HCT116 (cell line): ENCODE measurements around the gene TTLL9. TPM values are rescaled to one million over a fixed set of nuclear protein-coding genes. Genes with fewer than 3 reads are reported as not detected.

Source experiments
- ATAC-seq: fragments of 200-7000 bp; cut with Tn5 transposase; 2 replicates; pipeline ENCODE4 v1.9.1; 2020; ENCODE audit warnings: mild to moderate bottlenecking, moderate library complexity
- BruUV-seq: library from RNA; stranded (reverse); fragments of 400-500 nt; replicated peaks from 2 replicates; lab custom pipeline; 2021; lab: Mats Ljungman, UMichigan
- CTCF ChIA-PET: fragments of 300-600 bp; sonication (Branson Sonifier 250); formaldehyde crosslinking; loops from one replicate; lab custom pipeline; 2021; ENCODE audit warnings: antibody characterized with exemption; lab: Charles Lee
- POLR2A ChIA-PET: fragments of 300-600, 350-600 bp; sonication (Branson Sonifier 250); formaldehyde crosslinking; loops from one replicate; lab custom pipeline; 2021; ENCODE audit warnings: antibody characterized with exemption; lab: Charles Lee
- RAD21 ChIA-PET, 2 experiments: fragments of 300-600 bp; sonication (Branson Sonifier 250); formaldehyde crosslinking; loops; one replicate each; lab custom pipeline; 2023; ENCODE audit warnings: low total read pairs in 2 of 2; ENCODE audit not compliant: uncharacterized antibody in 2 of 2, unreplicated experiment in 2 of 2, low non-redundant PET in 1 of 2; lab: Charles Lee
- DNase-seq: peaks from one replicate; pipeline ENCODE4 v3.0.0-alpha.2; 2010; ENCODE audit warnings: low read depth, low spot score
- H2AFZ ChIP-seq: fragments of 200-600 bp; shearing (Covaris generic), sonication (generic); 2 replicates; pipeline ENCODE4 v1.6.1; 2017; ENCODE audit warnings: low read depth, mixed run types, mixed read lengths, antibody characterized with exemption, low read length; ENCODE audit not compliant: poor library complexity, severe bottlenecking
- H3K27ac ChIP-seq: 2 replicates; pipeline ENCODE4 v1.5.1; 2012; ENCODE audit warnings: low read depth, low read length
- H3K27me3 ChIP-seq: fragments of 200-600 bp; sonication (generic); 2 replicates; pipeline ENCODE4 v1.6.1; 2016; ENCODE audit warnings: mixed run types, low read length, mixed read lengths; ENCODE audit not compliant: insufficient read depth
- H3K36me3 ChIP-seq, 2 experiments: fragments of 200-500 bp in 1 of 2; fragments of 200-600 bp in 1 of 2; sonication (Bioruptor generic) in 1 of 2; sonication (generic) in 1 of 2; 2 replicates each; pipeline versions ENCODE4 v1.5.1 to v1.6.1; 2014 to 2016; ENCODE audit warnings: low read length in 2 of 2, inconsistent platforms in 1 of 2, mixed read lengths in 1 of 2, mixed run types in 1 of 2; ENCODE audit not compliant: insufficient read depth in 2 of 2, control insufficient read depth in 1 of 2
- H3K4me1 ChIP-seq, 2 experiments: fragments of 200-600 bp in 1 of 2; sonication (generic) in 1 of 2; 2 replicates each; pipeline versions ENCODE4 v1.5.1 to v1.6.1; 2012 to 2017; ENCODE audit warnings: low read length in 2 of 2, inconsistent platforms in 1 of 2, mild to moderate bottlenecking in 1 of 2, mixed read lengths in 1 of 2, mixed run types in 1 of 2, moderate library complexity in 1 of 2; ENCODE audit not compliant: insufficient read depth in 2 of 2, control insufficient read depth in 1 of 2
- H3K4me2 ChIP-seq: fragments of 200-600 bp; sonication (generic); 2 replicates; pipeline ENCODE4 v1.6.1; 2017; ENCODE audit warnings: mixed run types, low read length, mixed read lengths
- H3K4me3 ChIP-seq, 2 experiments: fragments of 200-600 bp in 1 of 2; sonication (generic) in 1 of 2; replicated peaks in 1 of 2; 2 replicates each; pipeline ENCODE4 v1.5.1; 2011 to 2016; ENCODE audit warnings: low read length in 2 of 2, control low read depth in 1 of 2, low read depth in 1 of 2, mild to moderate bottlenecking in 1 of 2, mixed read lengths in 1 of 2, mixed run types in 1 of 2
- H3K79me2 ChIP-seq: fragments of 200-600 bp; sonication (generic); 2 replicates; pipeline ENCODE4 v1.6.1; 2017; ENCODE audit warnings: mild to moderate bottlenecking, mixed run types, low read length, moderate library complexity, mixed read lengths; ENCODE audit not compliant: insufficient read depth
- H3K9ac ChIP-seq: fragments of 200-600 bp; sonication (generic); 2 replicates; pipeline ENCODE4 v1.6.1; 2016; ENCODE audit warnings: low read length, mixed read lengths
- H3K9me2 ChIP-seq: fragments of 200-600 bp; sonication (generic), shearing (Covaris generic); 2 replicates; pipeline ENCODE4 v1.6.1; 2017; ENCODE audit warnings: mixed run types, mild to moderate bottlenecking, moderate library complexity; ENCODE audit not compliant: insufficient read depth
- H3K9me3 ChIP-seq, 2 experiments: fragments of 200-500 bp in 1 of 2; fragments of 200-600 bp in 1 of 2; sonication (Bioruptor generic) in 1 of 2; sonication (generic) in 1 of 2; 2 replicates each; pipeline ENCODE4 v1.6.1; 2014 to 2017; ENCODE audit warnings: low read length in 2 of 2, mixed read lengths in 2 of 2, inconsistent platforms in 1 of 2, low read depth in 1 of 2, mild to moderate bottlenecking in 1 of 2, mixed run types in 1 of 2, moderate library complexity in 1 of 2; ENCODE audit not compliant: control insufficient read depth in 1 of 2, insufficient read depth in 1 of 2
- H4K20me1 ChIP-seq: fragments of 200-600 bp; sonication (generic), shearing (Covaris generic); 2 replicates; pipeline ENCODE4 v1.6.1; 2017; ENCODE audit warnings: mixed run types, mild to moderate bottlenecking, moderate library complexity; ENCODE audit not compliant: insufficient read depth
- CEBPB ChIP-seq: IDR thresholded peaks from 2 replicates; pipeline ENCODE4 v1.6.1; 2012; ENCODE audit warnings: low read depth
- EGR1 ChIP-seq: IDR thresholded peaks from 2 replicates; pipeline ENCODE4 v1.6.1; 2012; ENCODE audit warnings: low read depth
- ELF1 ChIP-seq: IDR thresholded peaks from 2 replicates; pipeline ENCODE4 v1.6.1; 2012; ENCODE audit warnings: low read depth, borderline replicate concordance
- EZH2 ChIP-seq: fragments of 200-600 bp; sonication (generic); IDR thresholded peaks from 2 replicates; pipeline ENCODE4 v1.6.1; 2017; ENCODE audit warnings: antibody characterized with exemption, mixed run types
- EZH2phosphoT487 ChIP-seq: fragments of 200-600 bp; IDR thresholded peaks from 2 replicates; pipeline ENCODE4 v1.6.1; 2018; ENCODE audit warnings: antibody characterized with exemption, borderline replicate concordance
- FOSL1 ChIP-seq: IDR thresholded peaks from 2 replicates; pipeline ENCODE4 v1.6.1; 2012; ENCODE audit warnings: low read depth
- JUND ChIP-seq: IDR thresholded peaks from 2 replicates; pipeline ENCODE4 v1.6.1; 2012
- POLR2A ChIP-seq: IDR thresholded peaks from 2 replicates; pipeline ENCODE4 v1.7.0; 2011; ENCODE audit warnings: borderline replicate concordance; ENCODE audit not compliant: insufficient read depth, insufficient read length; ENCODE audit errors: extremely low read depth
- POLR2AphosphoS5 ChIP-seq: IDR thresholded peaks from 2 replicates; pipeline ENCODE4 v1.6.1; 2011; ENCODE audit warnings: mild to moderate bottlenecking, low read depth, low read length, moderate library complexity
- RAD21 ChIP-seq: IDR thresholded peaks from 2 replicates; pipeline ENCODE4 v1.6.1; 2012; ENCODE audit warnings: low read depth, mild to moderate bottlenecking
- SP1 ChIP-seq: IDR thresholded peaks from 2 replicates; pipeline ENCODE4 v1.6.1; 2012; ENCODE audit warnings: low read depth
- SRF ChIP-seq: IDR thresholded peaks from 2 replicates; pipeline ENCODE4 v1.6.1; 2012; ENCODE audit warnings: low read depth
- TCF7L2 ChIP-seq: IDR thresholded peaks from 2 replicates; pipeline ENCODE4 v1.7.0; 2011; ENCODE audit warnings: borderline replicate concordance, inconsistent platforms; ENCODE audit not compliant: insufficient read depth, insufficient read length; ENCODE audit errors: extremely low read depth
- YY1 ChIP-seq: IDR thresholded peaks from 2 replicates; pipeline ENCODE4 v1.6.1; 2011; ENCODE audit warnings: low read length, low read depth, moderate library complexity, mild to moderate bottlenecking; ENCODE audit not compliant: insufficient replicate concordance; ENCODE audit errors: extremely low read depth
- ZNF274 ChIP-seq: fragments of 200-500 bp; sonication (Bioruptor generic); IDR thresholded peaks from 2 replicates; pipeline ENCODE4 v1.6.1; 2014; ENCODE audit warnings: mild to moderate bottlenecking, low read depth, low read length, inconsistent platforms
- intact Hi-C: fragments of 100-400 bp; cut with micrococcal nuclease; formaldehyde crosslinking; loops from 2 replicates; pipeline ENCODE4 v1.10.0; 2022
- total RNA-seq: library from RNA; stranded (reverse); gene quantifications from one replicate; pipeline ENCODE4 v1.2.1, GENCODE V29; 2021; ENCODE audit not compliant: unreplicated experiment
- TF ChIP-seq, protein P1 (sequence below): IDR thresholded peaks from 2 replicates; pipeline ENCODE4 v1.6.1; 2012
- TF ChIP-seq, protein P2 (sequence below), 3 experiments: fragments of 200-600 bp in 1 of 3; sonication (generic) in 1 of 3; IDR thresholded peaks in 2 of 3; conservative IDR thresholded peaks in 1 of 3; 2 replicates each; pipeline ENCODE4 v1.5.1; 2012 to 2017; ENCODE audit warnings: low read depth in 2 of 3, low read length in 2 of 3, antibody characterized with exemption in 1 of 3, borderline replicate concordance in 1 of 3, control low read depth in 1 of 3, mild to moderate bottlenecking in 1 of 3, mixed read lengths in 1 of 3, mixed run types in 1 of 3, moderate library complexity in 1 of 3; ENCODE audit not compliant: insufficient read depth in 1 of 3
- TF ChIP-seq, protein P3 (sequence below): IDR thresholded peaks from 2 replicates; pipeline ENCODE4 v1.6.1; 2011; ENCODE audit warnings: mild to moderate bottlenecking, low read length, moderate library complexity; ENCODE audit not compliant: insufficient replicate concordance; ENCODE audit errors: extremely low read depth
- TF ChIP-seq, protein P4 (sequence below): IDR thresholded peaks from 2 replicates; pipeline ENCODE4 v1.6.1; 2012; ENCODE audit warnings: low read depth

Gene TTLL9
- total RNA-seq, 1 experiment from 2014 or later, result not detected

DNA sequence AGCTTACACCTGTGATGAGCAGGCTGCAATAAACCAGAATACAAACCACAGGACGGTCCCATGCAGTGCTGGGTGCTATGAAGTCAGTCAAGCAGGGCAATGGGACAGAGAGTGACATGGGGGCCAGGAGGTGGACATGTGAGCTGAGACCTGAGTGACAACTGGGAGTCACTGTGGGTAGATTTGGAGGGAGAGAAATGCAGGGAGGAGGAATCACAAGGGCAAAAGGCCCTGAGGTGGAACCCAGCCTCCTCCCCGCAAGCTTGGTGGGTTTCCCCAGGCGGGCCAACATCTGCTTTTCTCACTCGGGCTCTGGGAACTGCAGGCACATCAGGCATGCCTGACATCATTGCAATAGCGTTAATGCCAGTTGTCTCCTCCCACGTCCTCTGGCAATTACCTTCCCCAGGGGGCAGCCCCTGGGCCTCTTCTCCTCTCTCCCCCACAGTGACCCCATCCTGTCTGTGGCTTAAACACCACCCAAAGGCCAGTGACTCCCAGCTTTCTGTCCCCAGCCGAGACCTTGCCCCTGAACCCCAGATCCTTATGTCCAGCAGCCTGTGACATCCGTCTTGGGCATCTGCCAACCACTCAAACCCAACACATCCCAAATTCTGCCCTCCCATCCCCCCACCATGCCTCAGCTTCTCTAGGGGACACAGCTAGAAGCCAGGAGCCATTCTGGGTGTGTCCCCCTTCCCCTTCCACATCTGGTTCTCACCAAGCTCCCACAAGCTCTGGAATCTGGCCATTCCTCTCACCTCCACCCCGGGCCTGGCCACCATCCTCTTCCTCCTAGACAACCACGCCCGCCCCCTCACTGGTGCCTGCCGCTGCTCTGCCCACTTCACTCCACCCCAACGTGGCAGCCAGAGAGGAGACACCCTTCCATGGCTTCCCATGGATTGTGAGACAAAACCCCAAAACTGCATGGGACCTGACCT is 53.2 kb downstream of the TTLL9 start:
- H3K9me2 ChIP-seq, result no peaks in the 10 kb centered on the region
- H2AFZ ChIP-seq, result no peak overlapping the region
- no peak overlapping the region for H3K9ac ChIP-seq
- TF ChIP-seq POLR2A (no peak), YY1 (no peak), POLR2AphosphoS5 (no peak), EZH2 (no peak), SRF (no peak), JUND (no peak), EGR1 (no peak), TCF7L2 (no peak), FOSL1 (no peak), ZNF274 (no peak), CEBPB (no peak), EZH2phosphoT487 (no peak), RAD21 (no peak), SP1 (no peak), ELF1 (no peak)
- TF ChIP-seq, protein P1, sequence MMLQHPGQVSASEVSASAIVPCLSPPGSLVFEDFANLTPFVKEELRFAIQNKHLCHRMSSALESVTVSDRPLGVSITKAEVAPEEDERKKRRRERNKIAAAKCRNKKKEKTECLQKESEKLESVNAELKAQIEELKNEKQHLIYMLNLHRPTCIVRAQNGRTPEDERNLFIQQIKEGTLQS, result no peak
- TF ChIP-seq, protein P2, sequence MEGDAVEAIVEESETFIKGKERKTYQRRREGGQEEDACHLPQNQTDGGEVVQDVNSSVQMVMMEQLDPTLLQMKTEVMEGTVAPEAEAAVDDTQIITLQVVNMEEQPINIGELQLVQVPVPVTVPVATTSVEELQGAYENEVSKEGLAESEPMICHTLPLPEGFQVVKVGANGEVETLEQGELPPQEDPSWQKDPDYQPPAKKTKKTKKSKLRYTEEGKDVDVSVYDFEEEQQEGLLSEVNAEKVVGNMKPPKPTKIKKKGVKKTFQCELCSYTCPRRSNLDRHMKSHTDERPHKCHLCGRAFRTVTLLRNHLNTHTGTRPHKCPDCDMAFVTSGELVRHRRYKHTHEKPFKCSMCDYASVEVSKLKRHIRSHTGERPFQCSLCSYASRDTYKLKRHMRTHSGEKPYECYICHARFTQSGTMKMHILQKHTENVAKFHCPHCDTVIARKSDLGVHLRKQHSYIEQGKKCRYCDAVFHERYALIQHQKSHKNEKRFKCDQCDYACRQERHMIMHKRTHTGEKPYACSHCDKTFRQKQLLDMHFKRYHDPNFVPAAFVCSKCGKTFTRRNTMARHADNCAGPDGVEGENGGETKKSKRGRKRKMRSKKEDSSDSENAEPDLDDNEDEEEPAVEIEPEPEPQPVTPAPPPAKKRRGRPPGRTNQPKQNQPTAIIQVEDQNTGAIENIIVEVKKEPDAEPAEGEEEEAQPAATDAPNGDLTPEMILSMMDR (IDR thresholded peaks at IDR 0.05 in 2 of 3, conservative IDR thresholded peaks at IDR 0.05 in 1 of 3; ENCODE audit: borderline replicate concordance in 1 of 3, insufficient read depth in 1 of 3, low read depth in 2 of 3, low read length in 2 of 3), result no peak
- TF ChIP-seq, protein P3, sequence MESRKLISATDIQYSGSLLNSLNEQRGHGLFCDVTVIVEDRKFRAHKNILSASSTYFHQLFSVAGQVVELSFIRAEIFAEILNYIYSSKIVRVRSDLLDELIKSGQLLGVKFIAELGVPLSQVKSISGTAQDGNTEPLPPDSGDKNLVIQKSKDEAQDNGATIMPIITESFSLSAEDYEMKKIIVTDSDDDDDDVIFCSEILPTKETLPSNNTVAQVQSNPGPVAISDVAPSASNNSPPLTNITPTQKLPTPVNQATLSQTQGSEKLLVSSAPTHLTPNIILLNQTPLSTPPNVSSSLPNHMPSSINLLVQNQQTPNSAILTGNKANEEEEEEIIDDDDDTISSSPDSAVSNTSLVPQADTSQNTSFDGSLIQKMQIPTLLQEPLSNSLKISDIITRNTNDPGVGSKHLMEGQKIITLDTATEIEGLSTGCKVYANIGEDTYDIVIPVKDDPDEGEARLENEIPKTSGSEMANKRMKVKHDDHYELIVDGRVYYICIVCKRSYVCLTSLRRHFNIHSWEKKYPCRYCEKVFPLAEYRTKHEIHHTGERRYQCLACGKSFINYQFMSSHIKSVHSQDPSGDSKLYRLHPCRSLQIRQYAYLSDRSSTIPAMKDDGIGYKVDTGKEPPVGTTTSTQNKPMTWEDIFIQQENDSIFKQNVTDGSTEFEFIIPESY, result no peak
- TF ChIP-seq, protein P4, sequence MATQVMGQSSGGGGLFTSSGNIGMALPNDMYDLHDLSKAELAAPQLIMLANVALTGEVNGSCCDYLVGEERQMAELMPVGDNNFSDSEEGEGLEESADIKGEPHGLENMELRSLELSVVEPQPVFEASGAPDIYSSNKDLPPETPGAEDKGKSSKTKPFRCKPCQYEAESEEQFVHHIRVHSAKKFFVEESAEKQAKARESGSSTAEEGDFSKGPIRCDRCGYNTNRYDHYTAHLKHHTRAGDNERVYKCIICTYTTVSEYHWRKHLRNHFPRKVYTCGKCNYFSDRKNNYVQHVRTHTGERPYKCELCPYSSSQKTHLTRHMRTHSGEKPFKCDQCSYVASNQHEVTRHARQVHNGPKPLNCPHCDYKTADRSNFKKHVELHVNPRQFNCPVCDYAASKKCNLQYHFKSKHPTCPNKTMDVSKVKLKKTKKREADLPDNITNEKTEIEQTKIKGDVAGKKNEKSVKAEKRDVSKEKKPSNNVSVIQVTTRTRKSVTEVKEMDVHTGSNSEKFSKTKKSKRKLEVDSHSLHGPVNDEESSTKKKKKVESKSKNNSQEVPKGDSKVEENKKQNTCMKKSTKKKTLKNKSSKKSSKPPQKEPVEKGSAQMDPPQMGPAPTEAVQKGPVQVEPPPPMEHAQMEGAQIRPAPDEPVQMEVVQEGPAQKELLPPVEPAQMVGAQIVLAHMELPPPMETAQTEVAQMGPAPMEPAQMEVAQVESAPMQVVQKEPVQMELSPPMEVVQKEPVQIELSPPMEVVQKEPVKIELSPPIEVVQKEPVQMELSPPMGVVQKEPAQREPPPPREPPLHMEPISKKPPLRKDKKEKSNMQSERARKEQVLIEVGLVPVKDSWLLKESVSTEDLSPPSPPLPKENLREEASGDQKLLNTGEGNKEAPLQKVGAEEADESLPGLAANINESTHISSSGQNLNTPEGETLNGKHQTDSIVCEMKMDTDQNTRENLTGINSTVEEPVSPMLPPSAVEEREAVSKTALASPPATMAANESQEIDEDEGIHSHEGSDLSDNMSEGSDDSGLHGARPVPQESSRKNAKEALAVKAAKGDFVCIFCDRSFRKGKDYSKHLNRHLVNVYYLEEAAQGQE, result no peak
- ChIA-PET POLR2A (no interaction called here), RAD21 (no interaction called here), CTCF (no interaction called here)
- H3K36me3 ChIP-seq, result no peaks in the 10 kb centered on the region
- no peaks in the 10 kb centered on the region for H3K4me1 ChIP-seq
- DNase-seq (no peak), ATAC-seq (no peak)
- no TSS peak for BruUV-seq
- H3K4me3 ChIP-seq, result no peak overlapping the region
- no peaks in the 10 kb centered on the region for H3K27me3 ChIP-seq
- H4K20me1 ChIP-seq, result no peaks in the 10 kb centered on the region
- intact Hi-C loops, result no loop called here
- H3K79me2 ChIP-seq, result no peaks in the 10 kb centered on the region
- no peak overlapping the region for H3K4me2 ChIP-seq
- no peak overlapping the region for H3K27ac ChIP-seq
- no peaks in the 10 kb centered on the region for H3K9me3 ChIP-seq
